ENCODE data around the gene TLL1.

TLL1 gene

DNA sequence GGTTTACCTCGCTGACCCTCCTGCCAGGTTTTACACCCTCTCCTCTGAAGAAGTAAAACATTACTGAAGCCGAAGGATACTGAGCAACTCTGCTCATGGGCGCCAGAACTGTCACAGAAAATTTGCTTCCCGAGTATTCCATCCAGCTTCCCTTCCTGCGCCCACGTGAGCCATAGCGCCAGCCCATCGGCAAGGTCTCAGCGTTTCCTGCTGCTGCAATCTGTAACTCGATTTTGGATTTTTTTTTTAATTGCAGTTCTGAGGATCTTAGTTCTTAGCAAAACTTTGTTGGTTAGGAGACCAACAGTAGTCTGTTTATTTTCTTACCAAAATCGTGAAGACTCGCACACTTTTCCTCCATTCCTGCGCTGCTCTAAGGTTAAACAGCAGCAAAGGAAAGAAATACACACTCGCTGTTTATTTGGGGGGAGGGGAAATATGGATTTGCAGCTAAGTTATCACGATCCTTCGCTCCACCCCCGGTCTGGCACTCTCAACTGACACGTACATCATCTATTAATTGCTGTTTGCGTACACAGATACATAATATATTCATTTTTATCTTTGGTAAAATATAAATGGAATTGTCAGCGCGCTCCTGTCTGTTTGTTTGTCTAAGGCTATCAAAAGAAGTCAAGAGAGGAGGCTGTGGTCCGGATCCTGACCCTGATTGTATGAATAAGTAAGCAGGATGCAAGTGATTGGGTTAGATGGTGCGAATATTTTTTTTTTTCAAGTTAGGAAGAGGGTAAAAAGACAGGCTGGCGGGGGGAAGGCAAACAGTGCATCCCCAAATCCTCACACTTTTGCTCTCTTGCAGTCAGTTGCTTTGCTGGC, at the start of gene TLL1:
TLL1 (plus strand) TSS at position 777 of the 837 bp plus-strand sequence. CDS start 668 bp downstream, outside the sequence.
- DNase-seq = no peak

- DNase-seq = no peak
Measured at GRCh38 chr4:165826166-165826565, 46.9 kb upstream of the TLL1 start.

DNA sequence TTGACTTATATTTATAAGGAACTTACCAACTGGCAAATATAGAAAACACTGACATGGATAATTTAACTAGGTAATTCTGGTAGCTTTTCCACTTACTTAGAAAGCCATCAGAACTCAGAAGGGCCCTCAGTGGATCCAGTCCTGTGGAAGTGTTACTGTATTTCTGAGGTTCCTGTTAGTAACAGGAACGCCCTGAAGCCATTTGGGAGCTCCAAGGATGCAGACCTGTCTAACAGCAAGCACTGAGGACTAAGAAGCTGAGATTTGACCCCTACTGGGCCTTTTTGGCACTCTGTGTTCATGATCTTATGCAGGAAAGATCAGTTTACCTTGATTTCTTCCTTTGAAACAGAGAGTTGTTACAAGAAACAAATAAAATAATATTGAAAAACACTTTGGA, 46.0 kb upstream of the TLL1 start:
- DNase-seq = no peak

DNA sequence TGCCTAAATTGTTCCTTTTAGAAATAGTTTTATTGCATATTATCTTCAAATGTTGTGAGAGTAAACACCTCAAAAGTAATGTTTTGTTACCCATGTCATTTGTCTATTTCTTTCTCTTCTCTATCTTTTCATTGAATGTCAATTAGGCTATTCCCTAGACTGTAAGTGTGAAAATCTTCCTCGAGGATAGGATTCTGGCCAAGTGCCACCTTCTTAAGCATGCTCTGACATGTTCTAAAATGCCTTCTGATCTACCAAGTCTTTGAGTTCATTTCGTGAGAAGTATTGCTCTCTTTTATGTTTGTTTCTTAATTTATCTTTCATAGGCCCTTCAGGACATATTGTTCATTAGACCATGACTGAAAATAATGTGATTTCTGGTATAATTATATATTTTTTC, 44.1 kb upstream of the TLL1 start:
- DNase-seq = no peak

- no peak for DNase-seq
Measured at GRCh38 chr4:165834116-165834515, 38.9 kb upstream of the TLL1 start.

DNA sequence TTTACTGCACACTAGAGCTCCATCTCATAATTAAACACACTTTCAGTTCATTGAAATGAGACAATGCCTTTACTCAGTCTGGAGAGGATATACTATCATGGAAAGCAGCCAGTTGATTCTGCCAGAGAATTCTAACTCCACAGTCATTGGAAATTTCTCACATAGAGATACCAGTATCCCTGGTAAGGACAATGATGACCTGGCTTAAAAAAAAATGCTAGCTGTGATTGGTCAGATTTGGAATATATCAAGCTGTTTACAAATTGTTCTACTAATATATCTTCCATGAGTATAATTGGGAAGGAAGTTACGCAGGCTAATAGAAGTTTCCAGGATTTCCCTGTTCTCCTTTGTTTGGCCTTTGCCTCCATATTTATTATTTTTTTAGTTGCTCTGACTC, 34.5 kb upstream of the TLL1 start:
- DNase-seq = no peak

DNA sequence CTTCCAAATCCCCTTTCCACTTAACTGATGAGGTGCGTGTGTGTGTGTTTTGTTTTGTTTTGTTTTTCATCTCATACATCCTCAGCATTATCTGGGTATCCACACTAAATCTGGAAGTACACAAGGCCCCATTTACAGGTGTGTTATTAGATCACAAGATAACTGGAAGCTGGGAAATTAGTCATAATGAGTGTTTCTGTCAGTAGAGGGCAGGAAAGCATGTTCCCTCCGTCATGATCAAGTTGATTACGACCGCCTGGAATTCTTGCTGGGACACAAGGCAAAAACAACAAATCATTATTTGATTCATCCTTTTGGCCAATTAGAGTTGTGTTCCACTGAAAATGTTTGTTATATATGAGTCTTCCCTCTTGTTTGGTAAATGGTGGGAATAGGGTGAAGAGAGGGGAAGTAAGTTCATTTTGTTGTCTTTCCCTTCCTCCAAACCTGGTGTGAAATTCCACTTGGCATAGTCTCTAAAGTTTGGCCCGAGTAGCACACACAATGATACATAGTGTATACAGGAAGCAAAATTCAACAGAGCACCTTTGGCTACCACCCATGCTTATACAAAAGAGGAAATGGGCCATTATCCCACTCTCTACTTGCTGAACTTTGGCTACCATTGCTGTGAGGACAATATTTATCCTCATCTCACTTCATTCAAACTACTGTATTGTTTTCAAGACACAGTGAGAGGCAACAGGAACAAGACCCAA, 33.3 kb upstream of the TLL1 start:
- no peak for DNase-seq

GRCh38 chr4:165842684-165843083, 30.4 kb upstream of the TLL1 start:
- no peak for DNase-seq

GRCh38 chr4:165844161-165844560, 28.9 kb upstream of the TLL1 start:
- no peak for DNase-seq

DNA sequence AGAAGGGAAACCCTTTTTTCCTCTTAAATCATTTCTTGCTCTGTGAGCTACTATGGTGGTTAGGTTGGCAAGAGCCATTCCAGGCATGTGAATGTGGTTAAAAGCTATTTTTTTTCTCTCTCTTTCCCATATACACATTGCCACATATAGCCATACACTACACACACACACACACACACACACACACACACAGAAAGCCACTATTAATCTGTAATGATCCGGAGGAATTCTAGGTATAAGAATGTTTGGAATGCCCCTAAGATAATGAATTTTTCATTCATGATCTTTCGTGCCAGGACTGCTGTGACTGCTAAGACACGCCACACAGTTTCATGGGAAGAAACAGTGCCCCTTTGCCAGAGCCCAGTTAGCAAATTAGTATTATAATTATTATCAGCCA, 21.8 kb upstream of the TLL1 start:
- DNase-seq = no peak

GRCh38 chr4:165855191-165855590, 17.8 kb upstream of the TLL1 start:
- DNase-seq = no peak

DNA sequence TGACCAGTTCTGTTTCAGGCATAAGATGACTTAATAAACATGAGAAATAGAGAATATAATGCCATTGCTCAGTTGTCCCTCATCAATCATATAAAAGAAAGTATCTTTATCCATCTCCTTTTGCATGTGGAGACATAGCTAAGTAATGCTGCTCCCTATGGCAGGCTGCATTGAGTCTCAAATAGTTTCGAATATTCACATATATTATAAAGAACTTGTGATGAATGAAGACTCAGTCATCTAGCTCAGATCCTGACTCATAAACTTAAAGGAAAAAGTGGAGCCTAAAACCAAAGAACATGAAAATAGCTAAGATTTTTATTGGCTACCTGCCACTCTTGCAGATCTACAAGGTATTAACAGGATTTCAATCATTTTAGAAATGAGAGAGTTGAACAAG, 11.7 kb upstream of the TLL1 start:
- no peak for DNase-seq

- no peak for DNase-seq
Measured at GRCh38 chr4:165864271-165864670, 8.8 kb upstream of the TLL1 start.

- no peak for DNase-seq
Measured at GRCh38 chr4:165866019-165866650, 6.9 kb upstream of the TLL1 start.

GRCh38 chr4:165867961-165868360, 5.1 kb upstream of the TLL1 start:
- DNase-seq = no peak

GRCh38 chr4:165873298-165874071, 448 bp downstream of the TLL1 start:
- no peak for DNase-seq

- DNase-seq = no peak
Measured at GRCh38 chr4:165874072-165874790, 1.2 kb downstream of the TLL1 start.

DNA sequence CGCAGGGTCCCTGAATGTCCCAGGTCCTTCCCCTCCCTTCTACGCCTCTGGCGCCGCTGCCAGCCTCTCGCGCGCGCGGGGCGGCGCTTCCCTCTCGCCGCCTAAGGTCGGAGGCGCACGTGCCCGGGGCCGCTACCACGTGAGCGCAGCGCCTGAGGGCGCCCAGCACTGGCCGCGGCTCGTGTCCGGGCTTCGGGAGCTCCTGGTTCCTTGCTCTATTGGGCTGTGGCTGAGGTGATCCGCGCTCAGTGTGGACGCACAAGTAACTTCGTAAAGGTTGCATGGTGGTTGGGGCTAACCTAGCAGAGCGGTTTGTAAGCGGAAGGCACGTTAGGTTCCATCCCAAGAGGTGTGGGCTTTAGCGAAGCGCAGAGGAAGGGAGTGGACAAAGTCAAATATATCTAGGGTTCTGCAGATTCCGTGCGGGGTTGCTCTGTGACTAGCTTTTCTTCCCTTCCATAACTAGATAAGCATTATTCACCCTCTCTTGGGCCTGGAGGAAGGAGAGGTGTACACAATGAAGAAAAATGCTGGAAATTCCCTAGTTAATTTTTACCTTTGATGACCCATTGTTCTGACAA, 1.8 kb downstream of the TLL1 start:
- no peak for DNase-seq

DNA sequence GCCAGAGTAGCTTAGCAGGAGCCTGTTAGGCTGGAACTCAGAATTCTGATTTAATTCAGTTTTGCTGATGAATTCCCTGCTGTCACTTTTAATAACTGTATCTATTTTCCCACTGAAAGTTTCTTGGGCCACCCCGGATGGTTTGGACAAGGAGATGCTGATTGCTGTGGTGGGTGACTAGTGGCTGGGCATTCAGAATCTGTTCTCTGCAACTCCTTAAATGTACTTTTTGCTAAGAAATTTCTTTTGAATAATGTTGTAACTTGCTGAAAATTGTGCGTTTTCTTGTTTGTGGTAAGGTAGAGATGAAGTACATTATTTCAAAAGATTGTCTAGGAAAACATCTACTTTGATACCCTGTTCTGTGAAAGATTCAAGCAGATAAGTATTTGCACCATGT, 2.4 kb downstream of the TLL1 start:
- no peak for DNase-seq

DNA sequence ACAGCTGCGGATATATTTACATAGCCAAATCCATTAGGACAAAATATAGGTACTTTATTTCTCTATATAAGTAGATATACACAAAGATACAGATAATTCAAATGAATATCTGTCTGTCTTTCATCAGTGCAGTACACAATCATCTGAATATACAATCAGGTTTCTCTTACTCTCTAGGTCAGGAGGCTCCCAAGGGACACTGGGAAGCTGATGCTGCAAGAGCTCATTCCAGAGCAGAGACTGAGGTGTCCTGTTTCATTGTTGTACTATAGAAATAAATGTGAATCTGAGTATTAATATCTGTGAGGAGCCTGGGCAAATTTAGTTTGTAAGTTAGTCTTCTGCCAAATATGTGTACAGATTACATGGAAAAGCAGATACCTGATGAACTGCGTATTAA, 4.2 kb downstream of the TLL1 start:
- DNase-seq = no peak

DNA sequence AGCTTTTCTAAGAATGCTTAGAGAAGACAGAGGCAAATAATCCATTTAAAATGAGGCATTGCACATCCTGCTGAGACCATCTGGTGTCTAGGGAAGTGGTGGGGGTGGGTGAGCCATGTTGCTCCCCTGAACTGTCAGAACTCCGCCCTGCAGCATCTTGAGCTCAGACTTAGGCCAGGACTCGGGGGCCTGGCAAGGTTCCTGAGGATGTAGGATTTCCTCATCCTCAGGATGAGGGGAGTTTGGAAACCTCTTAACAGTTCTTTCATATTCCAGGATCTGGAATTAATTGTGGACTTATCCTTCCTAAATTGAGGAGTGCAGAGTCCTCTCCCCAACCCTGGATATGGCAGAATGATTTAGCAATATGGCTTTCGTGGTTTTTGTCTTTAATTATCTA, 6.6 kb downstream of the TLL1 start:
- no peak for DNase-seq

DNA sequence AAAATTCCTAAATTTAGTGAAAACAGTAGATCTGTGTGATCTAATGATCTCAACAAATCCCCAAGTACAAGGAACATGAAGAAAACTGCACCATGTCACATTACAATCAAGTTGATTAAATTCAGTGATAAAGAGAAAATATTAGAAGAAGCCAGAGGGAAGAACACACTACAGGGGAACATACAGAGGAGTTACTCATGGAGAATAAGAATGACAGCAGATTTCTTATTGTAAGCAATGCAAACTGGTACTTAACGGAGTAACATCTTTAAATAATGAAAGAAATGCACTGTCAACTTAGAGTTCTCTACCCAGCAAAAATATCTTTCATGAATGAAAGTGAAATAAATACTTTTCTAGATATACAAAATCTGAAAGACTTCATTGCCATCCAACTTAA, 21.1 kb downstream of the TLL1 start:
- no peak for DNase-seq
